GM21526 (cell line): ENCODE data around the gene ABCC1.
"Not testable (repeated sequence)": the region's sequence is repeated elsewhere in the genome, so short reads cannot be mapped to it uniquely, and the experiment has no call there.

Source experiments
- ATAC-seq: cut with Tn5 transposase; IDR thresholded peaks from one replicate; pipeline ENCODE4 v1.9.1; 2021; ENCODE audit warnings: moderate library complexity; ENCODE audit not compliant: unreplicated experiment, low FRiP score

ABCC1 gene

GRCh38 chr16:16148755-16149154 is 199.3 kb downstream of the ABCC1 start:
- no peak for ATAC-seq

GRCh38 chr16:16149710-16150116 is 200.3 kb downstream of the ABCC1 start:
- ATAC-seq: no peak

GRCh38 chr16:16150117-16150877 is 200.9 kb downstream of the ABCC1 start:
- ATAC-seq: no peak

- ATAC-seq: no peak
These were observed 201.4 kb downstream of the ABCC1 start for GRCh38 chr16:16150878-16151152.

- ATAC-seq: no peak
These were observed 201.9 kb downstream of the ABCC1 start for GRCh38 chr16:16151315-16151714.

- not testable (repeated sequence) for ATAC-seq
These were observed 203.6 kb downstream of the ABCC1 start for GRCh38 chr16:16153000-16153399.

- ATAC-seq: no peak
These were observed 205.0 kb downstream of the ABCC1 start for GRCh38 chr16:16154281-16154951.

- ATAC-seq: no peak
These were observed 205.8 kb downstream of the ABCC1 start for GRCh38 chr16:16155234-16155633.

- ATAC-seq: no peak
These were observed 207.8 kb downstream of the ABCC1 start for GRCh38 chr16:16157166-16157565.

GRCh38 chr16:16158082-16158658 is 208.8 kb downstream of the ABCC1 start:
- no peak for ATAC-seq

- ATAC-seq: no peak
These were observed 209.4 kb downstream of the ABCC1 start for GRCh38 chr16:16158741-16159374.

GRCh38 chr16:16159662-16160061 is 210.2 kb downstream of the ABCC1 start:
- no peak for ATAC-seq

- ATAC-seq: no peak
These were observed 211.9 kb downstream of the ABCC1 start for GRCh38 chr16:16161319-16161718.

GRCh38 chr16:16161840-16162239 is 212.4 kb downstream of the ABCC1 start:
- not testable (repeated sequence) for ATAC-seq

- no peak for ATAC-seq
These were observed 213.2 kb downstream of the ABCC1 start for GRCh38 chr16:16162591-16162990.

- ATAC-seq: no peak
These were observed 213.7 kb downstream of the ABCC1 start for GRCh38 chr16:16163109-16163508.

GRCh38 chr16:16163571-16163970 is 214.2 kb downstream of the ABCC1 start:
- ATAC-seq: no peak

- ATAC-seq: no peak
These were observed 214.8 kb downstream of the ABCC1 start for GRCh38 chr16:16164243-16164642.

GRCh38 chr16:16166085-16166484 is 216.7 kb downstream of the ABCC1 start:
- no peak for ATAC-seq

- ATAC-seq: no peak
These were observed 217.5 kb downstream of the ABCC1 start for GRCh38 chr16:16166949-16167348.

GRCh38 chr16:16167927-16168326 is 218.5 kb downstream of the ABCC1 start:
- ATAC-seq: no peak
